Stimulated activated CD4-positive, alpha-beta T cell treated with anti-CD3 and anti-CD28 coated beads, Interleukin-15, amount 100 ng/mL, for 48 hours (primary cell): ENCODE measurements around the gene IQCN.

Source experiments
- DNase-seq, 2 donors: peaks; one replicate each; pipeline ENCODE4 v3.0.0-alpha.2; 2020; ENCODE audit warnings: low read depth in 2 of 2

Gene IQCN

DNA sequence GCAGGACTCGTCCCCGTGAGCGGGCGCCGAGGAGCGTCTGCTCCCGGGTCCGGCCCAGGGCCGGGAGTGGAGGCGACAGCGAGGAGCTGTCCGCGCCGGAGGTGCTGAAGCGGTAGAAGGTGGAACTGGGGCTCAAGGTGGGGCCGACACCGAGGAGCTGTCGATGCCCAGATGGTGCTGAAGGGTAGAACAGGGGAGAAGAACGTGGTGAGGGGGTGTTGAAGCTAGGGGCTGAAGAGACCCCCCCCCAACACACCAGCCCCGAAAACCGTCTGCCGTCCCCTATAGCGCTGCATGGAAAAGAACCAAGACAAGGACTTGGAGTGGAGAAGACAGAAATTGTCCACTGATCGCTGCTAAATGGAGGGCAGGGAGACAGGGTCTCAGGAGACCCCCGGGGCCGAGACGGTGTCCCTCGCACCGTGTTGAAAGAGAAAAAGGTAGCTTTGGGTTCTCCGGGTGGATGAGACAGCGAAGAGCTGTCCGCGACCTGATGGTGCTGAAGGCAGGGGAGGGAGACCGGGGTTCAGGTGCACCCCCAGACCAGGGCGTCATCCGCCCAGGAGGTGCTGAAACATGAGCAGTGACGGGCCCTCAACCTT, 40.9 kb downstream of the IQCN start:
- DNase-seq: no peak

DNA sequence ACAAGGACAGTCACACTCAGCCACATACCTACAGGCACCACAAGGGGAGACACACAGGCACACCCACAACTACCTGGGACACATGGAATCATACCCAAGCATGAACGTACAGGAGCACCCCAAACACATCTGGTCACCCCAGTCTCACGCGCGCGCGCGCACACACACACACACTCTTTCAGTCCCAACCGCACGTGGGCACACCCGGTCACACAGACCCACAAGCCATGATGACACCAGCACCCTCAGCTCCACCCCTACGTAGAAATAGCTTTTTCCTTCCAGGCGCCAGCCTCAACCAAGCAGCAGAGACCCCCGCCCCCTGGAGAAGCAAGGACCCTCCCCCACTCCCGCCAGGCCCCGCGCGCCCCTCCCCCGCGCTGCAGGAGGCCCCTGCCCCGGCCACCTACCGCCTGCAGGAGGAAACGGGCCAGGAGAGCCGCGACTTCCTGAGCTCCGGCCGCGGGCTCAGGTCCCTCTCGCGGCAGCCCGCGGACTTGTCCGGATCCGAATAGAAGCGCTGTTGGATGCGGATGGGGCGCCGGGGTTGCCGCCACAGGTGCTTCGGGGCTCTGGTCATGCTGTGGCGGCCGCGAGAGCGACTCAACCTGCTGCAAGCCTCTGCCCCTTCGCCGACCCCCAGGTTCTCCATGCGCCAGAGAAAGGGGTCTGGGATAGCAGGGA, 41.6 kb downstream of the IQCN start:
- no peak for DNase-seq

DNA sequence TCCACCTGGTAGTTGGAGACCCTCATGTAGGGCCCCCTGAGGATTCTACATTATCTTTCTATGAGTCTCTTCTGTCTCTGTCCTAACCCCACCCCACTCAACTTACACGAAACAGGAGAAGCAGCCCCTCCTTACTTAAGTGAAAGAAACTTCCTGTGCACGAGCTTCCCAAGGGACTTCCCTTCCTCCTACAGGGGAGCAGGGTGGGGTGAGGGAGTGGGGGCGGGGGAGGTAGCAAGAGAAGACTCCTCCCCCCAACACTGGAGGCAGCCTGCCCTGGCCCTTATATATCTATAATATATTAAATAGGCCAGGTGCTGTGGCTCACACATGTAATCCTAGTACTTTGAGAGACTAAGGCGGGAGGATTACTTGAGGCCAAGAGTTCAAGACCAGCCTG, 42.5 kb downstream of the IQCN start:
- no peak for DNase-seq

DNA sequence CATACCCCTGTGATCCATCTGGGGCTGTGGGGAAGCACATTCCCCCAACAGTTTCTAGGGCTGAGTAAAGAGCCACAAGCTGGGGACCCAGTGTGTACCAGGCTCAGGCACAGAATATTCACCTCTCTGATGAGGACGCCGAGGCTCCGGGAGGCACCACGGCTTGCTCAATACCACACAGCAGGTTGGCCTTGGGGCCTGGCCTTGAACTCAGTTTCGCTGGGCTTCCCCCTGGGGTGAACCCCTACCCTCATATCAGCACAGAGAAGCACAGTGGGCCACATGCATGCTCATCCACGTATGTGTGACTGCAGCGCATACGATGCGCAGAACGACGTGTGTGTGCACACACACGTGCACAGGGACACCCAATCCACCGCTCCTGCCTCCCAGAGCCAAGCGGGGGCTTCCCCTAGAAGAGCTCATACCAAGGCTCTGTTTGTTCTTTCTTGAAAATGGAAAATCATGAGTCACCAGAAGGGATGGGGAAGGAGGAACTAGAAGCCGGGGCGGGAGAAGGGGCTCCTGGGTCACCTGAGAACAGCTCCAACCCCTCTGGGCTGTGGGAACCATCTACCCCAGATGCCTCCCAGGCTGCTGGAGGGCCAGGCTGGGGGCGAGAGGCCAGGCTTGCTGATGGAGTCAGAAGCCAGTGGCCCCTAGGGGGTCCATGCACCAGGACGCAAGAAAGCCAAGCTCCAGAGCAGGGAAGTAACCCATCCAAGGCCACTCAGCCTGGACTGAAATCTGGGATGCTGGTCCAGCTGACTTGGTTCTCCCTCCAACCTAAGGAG, 43.1 kb downstream of the IQCN start:
- no peak for DNase-seq

DNA sequence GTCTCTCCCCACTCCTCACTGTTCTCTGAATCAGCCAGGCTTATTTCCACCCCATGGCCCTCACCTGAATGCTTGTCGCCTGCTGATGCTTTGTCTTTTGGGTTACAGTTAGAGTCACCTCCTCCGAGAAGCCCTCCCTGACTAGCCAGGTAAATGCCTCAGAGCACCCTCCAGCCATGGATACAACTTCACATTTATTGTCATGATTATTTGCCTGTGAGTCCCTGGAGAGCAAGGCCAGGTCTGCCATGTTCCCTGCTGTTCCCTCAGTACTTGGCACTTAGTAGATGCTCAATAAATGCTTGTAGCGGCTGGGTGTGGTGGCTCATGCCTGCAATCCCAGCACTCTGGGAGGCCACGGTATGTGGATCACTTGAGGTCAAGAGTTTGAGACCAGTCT, 44.3 kb downstream of the IQCN start:
- no peak for DNase-seq

DNA sequence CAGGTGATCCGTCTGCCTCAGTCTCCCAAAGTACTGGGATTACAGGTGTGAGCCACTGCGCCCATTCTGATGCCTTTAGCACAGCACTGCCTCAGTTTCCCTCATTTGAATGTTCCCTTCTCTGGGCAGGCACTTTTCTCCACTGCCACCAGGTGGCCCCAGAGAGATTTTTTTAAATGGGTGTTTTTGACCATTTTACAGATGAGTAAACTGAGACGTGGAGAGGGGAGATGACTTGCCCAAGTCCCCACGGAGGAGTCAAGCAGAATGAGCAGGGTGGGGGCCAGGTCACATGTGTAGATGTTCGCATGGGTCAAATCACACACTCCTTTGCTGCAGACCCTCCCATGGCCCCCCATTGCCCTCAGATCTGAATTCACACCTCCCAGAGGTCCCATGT, 44.8 kb downstream of the IQCN start:
- DNase-seq: no peak

DNA sequence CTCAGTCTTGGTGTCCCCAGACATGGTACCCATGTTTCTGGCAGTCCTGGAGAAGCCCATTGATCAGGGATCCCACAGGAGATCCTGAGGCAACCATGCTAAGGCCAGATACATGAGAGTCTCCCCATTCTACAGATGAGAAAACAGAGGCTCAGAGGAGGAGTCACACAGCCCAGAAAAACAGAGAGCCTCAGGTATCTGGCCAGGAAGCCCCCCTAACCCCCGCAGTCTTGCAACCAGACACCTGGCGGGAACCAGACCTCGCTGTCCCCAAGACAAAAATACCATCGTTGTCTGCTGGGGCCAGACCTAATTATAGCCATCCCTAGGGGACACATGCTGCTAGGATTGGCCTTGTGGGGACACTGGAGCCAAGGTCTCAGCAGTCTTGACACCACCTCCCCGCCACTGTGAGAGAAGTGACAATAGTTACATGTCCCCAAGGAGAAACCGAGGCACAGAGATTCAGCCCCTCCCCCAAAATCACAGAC, 46.4 kb downstream of the IQCN start:
- no peak for DNase-seq

DNA sequence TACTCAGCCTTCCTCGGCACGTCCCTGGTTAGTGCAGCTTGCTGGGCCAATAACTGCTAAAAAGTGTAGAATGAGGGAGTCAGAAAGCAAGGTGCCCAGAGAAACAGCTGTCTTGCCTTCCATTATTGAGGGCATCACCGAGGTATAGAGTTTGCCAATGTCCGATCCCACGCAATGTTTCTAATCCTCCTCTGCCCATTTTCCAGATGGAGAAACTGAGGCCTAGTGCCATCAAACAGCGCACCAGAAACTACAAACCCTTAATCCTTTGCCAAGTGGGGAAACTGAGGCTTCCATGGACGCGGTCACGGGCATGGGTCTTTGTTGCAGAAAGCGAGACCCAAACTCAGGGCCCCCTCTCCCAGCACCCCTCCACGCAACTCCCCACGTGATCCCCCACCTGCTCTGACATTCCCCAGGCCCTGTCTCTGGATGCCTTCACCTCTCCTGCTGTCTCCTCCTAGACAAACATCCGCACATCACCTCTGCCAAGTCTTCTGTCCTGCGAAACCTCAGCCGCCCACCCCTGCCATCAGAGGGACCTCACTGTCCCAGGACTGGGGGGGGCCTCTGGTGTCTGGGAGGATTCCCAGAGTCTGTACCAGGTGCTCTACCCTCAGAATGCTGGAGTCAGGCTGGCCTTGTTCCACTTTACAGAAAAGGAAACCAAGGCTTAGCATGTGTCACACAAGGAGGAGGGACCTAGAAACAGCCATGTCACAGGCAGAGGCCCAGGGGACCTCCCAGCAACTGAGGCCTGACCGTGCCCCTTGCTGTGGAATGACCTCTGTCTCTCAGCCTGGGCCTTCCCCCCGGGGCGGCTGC, 47.1 kb downstream of the IQCN start:
- no peak for DNase-seq

DNA sequence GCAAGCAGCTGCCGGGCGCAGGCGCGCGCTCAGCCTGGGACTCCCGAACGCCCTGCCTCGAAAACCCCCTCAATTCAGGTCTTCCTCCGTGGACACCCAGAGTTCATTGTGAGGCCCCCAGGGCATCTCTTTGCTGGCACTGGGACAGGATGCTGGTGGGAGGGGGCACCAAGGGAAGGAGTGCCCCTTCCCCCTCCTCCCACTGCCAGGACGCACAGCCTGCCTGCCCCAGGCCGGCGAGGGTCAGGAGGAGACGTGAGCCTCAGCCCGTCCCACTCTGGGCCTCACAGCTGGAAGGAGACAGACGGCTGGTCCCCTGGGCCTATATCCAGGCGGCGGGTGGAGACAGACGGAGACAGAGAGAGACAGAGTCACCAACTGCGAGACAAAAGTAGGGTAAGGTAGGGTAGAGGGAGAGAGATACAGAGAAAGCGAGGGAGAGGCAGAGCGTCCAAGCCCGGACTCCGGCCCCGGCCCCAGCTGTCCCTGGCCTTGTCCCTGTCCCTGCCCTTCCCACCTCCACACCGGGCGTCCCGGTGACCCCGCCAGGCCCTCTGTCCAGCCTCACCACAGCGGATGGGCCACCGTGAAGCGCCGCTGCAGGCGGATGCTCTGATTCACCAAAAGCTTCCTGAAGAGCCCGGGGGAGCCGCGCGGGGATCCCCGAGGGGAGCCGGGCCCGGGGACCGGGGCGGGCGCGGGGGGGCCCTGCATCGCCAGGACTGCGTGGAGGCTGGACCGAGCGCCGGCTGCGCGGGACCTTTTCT, 48.4 kb downstream of the IQCN start, which contains the start of gene PDE4C:
Gene PDE4C, minus strand, starts transcription at position 737 of the 767 bp plus-strand sequence. Its CDS starts 23 bp downstream, at position 714.
- no peak for DNase-seq

DNA sequence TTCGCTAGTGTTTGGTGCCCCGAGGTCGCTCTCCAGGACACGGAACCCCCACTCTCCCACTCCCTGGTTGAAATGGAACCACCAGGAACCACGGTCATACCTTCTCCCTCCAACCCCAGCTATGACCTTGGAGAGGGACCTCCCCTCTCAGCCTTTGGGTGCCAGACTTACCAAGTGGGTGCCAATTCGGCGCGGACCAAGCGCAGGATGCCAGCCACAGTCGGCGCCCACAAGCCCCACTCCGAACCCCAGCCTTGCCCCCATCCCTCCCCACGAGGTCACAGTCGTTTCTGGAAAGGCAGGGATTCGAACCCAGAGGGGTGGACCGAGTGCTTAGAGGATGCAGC, 48.9 kb downstream of the IQCN start:
- no peak for DNase-seq

DNA sequence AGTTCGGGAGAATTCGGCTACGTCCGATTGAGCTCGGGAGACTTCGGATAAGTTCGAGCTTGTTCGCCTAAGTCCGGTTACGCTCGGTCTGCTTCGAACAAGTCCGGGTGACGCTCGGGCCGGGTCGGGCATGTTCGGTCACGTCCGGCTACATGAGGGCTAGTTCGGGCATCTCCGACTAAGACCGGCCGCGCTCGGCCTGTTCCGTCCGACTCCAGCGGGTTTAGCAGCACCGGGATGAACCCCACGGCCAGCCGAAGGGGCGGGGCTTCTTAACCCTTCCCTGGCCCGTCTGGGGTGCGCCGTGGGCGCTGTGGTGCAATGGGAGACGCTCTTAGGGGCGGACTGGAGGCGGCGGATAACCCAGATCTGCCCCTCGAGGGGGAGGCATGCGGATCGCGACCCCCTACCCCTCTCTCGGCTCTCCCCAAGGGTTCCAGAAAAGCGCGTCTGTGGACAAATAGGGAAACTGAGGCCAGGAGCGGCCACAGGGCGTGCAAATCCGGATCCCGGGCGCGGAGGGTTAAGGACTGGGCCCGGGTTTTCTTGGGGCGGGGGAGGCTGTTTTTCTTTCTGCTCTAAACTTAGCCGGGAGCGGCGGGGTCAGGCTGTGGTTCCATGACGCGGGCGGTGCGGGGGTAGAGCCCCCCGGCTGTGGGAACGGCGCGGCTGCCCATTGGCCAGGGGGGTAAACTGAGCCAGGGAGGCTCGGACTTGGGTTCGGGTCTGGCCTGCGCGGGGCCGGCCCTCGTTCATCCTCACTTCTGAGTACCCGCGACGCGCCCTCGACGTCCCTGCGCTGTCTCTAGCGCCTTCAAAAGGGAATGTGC, 49.5 kb downstream of the IQCN start:
- DNase-seq: peak; percentile 94

DNA sequence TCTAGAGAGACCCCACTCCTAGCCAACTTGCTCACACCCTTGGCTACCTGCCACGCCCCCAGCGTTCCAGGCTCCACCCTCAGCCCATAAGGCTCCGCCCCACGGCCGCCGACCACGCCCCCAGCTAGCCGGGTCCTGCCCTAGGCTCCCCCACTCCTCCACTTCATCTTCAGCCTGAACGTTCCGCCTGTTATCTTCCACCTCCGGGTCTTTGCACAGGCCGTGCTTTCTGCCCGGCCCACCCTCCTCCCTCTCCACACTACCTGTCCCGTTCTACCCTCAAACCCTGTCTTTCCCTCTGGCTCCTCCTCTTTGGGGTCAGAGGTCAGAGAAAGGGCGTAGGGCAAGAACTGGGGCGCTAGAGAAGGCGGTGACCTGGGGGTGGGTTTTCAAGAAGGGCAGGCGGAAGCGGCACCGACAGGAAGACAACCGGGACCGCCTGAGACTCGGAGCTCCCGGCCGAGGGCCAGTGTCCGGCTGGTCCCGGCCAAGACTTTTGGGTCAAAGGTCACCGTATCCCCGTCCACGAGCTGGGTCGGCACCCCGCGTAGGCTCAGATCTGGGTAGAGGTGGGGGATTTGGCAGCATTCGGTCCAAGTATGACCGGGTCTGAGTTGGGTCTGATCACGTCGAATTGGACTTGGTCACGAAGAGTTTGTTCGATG, 50.3 kb downstream of the IQCN start:
- no peak for DNase-seq

DNA sequence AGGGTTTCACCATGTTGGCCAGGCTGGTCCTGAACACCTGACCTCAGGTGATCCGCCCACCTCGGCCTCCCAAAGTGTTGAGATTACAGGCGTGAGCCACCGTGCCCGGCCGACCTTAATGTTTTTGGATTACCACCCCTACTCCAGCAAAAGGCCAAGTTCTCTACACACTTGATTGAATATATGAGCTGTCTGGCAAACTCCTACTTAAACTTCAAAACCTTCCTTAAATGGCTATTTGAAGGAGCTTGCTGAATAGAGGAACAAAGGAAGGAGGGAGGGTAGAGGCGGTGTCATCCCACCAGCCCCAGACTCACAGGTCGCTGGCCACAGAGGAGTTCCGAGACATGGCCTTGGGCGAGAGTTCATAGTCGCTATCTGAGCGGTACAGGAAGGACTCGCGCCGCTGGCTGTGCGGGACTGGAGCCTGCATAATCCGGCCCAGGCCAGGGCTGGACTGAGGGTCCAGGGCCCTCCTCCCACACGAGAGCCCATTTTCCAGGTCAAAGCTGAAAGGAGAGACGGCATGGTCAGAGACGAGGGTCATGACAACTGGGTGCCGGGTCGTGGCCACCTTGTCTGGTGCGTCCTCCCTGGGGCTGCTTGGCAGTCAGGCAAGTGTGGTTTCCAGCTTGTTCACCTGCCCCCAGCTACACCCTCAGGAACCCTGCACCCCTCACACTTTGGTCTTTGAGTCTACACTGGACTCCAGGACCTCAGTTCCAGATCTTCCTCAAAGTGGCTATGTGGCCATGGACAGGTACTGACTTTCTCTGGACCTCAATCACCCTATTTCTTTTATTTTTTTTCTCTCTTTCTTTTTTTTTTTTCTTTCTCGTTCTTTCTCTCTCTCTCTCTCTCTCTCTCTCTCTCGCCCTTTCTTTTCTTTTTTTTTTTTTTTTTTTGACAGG, 52.2 kb downstream of the IQCN start:
- DNase-seq: no peak

DNA sequence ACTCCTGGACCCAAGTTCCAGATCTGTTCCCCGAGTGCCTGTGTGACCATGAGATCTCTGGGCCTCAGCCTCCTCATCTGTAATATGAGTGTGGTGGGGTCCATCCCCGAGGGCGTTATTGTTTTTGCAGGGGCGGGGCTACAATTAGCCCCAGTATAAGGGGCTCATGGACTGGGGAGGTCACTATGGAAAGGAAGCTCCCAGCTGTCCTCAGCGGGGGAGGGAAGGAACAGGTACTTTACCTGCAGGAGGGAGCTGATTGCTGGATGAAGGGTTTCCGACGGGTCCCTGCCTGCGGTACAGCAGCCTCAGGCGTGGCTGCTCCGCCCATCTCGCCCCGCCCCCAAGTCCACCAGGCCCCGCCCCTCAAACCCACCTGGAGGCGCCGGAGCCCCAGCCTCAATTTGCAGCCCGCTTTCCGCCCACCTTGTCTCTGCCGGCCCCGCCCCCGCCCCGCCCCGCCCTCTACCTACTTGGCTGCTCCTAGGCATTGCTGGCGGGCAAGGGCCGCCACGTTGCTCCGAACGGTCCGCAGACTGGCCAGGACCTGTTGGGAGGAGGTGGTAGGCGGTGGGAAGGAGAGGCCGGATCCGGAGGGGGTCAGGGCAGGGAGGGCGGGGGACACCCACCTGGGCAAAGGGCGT, 53.5 kb downstream of the IQCN start:
- DNase-seq: no peak

DNA sequence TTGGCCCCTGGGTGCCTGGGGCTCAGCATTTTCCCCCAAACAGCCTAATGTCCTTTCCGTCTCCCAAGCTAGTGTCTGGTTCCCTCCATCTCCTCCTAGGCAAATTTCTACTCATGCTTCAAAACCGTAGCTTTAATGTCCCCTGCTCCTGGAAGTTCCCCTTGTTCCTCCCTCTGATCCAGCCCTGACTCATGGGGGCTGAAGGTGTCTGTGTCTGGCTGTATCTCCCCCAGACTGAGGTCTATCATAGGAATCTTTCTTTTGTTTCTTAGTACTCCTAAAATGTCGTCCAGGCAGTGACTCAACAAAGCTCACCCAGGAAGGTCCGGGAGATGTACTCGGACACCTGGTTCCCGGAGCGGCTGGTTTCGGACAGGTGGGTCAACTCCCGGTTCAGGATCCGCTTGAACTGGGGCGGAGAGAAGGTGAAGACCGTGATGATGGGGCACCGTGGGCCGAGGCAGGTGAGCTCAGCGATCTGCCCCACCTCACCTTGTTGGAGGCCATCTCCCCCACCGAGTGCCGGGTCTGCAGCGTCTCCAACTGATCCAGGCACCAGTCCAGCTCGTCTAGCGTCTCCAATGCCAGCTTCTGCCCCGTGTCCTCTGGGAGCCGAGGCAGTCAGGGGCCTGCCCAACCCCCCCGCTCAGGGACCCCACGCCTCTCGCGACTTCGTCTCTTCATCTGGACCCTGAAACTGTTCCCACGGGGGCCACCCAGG, 54.2 kb downstream of the IQCN start:
- no peak for DNase-seq

DNA sequence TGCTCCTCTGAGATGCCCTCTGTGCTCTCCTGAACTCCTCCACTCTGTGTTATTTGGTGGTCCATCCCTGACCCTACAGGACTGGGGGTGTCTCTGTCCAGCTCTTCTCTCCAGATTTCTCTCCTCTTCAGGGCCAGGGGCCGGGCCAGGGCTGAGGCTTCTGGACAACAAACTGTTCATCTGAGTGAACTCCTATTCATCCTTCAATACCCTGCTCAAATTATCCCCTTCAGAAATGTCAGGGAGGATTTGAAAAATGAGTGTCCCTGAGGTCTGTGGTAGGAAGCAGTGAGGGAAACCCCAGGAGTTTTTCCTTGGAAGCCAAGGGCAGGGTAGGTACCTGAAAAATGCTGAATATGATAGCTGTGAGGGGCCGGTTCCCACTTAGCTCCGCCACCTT, 55.7 kb downstream of the IQCN start:
- no peak for DNase-seq

DNA sequence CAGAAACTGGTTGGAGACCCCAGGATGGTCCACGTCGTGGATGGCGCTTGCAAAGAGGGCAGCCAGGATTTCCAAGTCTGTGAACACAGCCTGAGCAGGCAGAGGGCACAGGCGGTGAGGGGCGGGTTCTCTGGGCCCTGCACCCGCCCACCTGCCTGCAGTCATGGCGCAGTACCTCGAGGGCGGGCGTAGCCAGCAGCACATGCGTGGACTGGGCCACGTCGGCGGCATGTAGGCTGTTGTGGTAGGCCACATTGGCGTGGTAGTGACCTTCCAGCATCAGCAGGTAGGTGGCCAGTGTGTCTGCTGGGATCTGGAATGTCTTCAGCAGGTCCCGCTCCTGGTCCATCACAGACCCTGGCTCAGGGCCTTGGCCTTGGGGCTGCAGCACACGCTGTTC, 56.1 kb downstream of the IQCN start:
- DNase-seq: no peak

DNA sequence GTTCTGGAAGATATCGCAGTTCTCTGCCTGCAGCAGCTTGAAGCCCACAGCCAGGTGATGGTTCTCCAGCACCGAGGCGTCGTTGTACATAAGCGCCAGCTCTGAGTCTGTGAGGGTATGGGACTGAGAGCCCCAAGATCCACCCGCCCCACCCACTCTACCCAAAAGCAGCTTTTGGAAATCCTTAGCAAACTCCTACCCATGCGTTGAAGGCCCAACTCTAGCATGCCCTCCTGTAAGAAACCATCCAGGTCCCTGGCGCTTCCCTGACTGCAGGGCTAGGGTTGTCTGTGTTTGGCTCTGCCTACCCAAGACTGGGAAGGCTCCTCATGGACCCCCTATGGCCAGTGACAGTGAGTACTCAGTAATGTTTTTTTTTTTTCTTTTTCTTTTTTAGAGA, 57.5 kb downstream of the IQCN start:
- DNase-seq: no peak
